RWPE1 (cell line): ENCODE data around the gene SH3RF3.

Source experiments
- CTCF ChIA-PET: fragments of 350-600 bp; sonication (Branson Sonifier 250); formaldehyde crosslinking; extraction: SDS; loops from one replicate; lab custom pipeline; 2021; lab: Yijun Ruan, JAX
- POLR2A ChIA-PET: fragments of 400-600 bp; formaldehyde crosslinking; extraction: SDS; loops from one replicate; lab custom pipeline; 2020; ENCODE audit warnings: antibody characterized with exemption; ENCODE audit not compliant: low non-redundant PET; lab: Yijun Ruan, JAX
- DNase-seq: peaks from one replicate; pipeline ENCODE4 v3.0.0; 2012; ENCODE audit warnings: low spot score
- H3K27ac ChIP-seq: fragments of 450-650 bp; 2 replicates; pipeline ENCODE4 v1.5.1; 2017
- TF ChIP-seq, protein P1 (sequence below): fragments of 450-650 bp; conservative IDR thresholded peaks from 2 replicates; pipeline ENCODE4 v1.5.1; 2017; ENCODE audit warnings: low read depth, mild to moderate bottlenecking

SH3RF3 gene

DNA sequence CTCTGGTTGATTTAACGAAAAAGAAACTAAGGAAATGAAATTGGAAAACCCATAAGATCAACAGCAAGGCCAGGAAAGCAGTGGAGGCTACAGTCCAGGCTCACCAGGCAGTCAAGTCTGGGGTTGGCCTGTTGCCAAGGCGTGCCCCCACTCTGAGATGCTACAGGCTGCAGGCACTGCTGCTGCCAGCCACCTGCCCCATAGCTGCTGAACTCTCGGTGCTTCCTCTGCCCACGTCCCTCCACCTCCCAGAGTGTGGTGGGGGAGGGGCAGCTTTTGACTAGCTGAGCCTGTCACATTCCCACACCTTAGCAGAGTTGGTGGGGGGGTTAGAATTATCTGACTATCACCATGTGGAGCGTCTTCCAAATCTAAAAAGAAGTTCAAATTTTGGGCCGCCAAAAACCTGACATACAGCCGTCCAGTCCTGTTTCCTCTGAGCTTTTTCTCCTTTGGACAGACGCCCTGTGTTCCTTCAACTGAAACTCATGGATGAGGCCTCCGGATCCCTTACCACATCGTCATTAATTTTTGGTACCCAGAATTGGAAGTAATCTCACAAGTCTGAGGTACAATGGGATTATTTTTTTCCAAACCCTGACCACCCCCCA is 3.9 kb upstream of the SH3RF3 start:
- TF ChIP-seq, protein P1, sequence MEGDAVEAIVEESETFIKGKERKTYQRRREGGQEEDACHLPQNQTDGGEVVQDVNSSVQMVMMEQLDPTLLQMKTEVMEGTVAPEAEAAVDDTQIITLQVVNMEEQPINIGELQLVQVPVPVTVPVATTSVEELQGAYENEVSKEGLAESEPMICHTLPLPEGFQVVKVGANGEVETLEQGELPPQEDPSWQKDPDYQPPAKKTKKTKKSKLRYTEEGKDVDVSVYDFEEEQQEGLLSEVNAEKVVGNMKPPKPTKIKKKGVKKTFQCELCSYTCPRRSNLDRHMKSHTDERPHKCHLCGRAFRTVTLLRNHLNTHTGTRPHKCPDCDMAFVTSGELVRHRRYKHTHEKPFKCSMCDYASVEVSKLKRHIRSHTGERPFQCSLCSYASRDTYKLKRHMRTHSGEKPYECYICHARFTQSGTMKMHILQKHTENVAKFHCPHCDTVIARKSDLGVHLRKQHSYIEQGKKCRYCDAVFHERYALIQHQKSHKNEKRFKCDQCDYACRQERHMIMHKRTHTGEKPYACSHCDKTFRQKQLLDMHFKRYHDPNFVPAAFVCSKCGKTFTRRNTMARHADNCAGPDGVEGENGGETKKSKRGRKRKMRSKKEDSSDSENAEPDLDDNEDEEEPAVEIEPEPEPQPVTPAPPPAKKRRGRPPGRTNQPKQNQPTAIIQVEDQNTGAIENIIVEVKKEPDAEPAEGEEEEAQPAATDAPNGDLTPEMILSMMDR: no peak
- POLR2A ChIA-PET: no interaction called here
- DNase-seq: peak; percentile 14
- H3K27ac ChIP-seq: peak overlapping the region; percentile 91
- CTCF ChIA-PET: interaction anchor here (2.1 kb wide), 1 partner anchor 385 kb away, joined by 13 read pairs; no protein-coding TSS in a partner anchor

DNA sequence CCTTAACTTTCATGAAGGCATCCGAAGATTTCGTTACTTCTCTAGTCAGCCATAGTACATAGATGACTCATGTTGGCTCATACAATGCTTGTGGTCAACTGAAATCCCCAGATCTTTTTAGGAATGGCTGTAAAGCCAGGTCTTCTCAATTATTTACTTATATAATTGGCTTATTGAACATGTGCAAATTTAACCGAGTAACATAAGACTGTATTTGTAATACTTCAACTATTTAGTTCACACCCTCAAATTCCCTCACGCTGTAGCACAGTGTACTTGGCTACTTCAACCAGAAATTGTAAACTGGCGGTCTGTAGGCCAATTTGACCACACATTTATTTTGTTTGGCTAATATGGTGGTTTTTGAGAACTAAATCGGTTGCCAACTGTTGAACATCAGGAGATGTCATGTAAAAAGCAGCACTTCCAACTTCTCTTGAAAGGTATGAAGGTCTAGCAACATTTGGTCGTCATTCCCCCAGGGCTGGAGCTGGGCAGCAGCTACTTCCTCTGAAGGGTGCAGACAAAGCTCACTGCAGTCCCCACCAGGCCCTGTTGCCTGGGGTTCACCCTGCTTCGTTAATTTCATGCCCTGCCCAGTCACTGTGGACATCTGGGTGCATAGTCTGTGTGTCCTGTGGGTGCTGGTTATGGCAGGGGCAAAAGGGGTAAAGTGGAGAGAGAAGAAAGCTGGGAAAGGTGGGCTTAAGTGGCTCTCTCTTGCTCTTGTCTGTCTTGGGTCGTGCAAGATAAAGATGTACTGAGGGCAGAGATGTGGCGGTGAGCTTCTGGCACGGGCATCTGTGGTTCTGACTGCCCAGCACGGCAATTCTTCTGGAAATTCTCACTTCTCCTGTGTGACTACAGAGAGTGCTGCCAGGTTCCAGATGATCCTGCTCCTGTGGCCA is 3.2 kb upstream of the SH3RF3 start:
- TF ChIP-seq, protein P1: no peak
- DNase-seq: peak; percentile 91
- POLR2A ChIA-PET: no interaction called here
- CTCF ChIA-PET: interaction anchor here (1.6 to 2.1 kb wide), 2 partner anchors 270 to 384 kb away, joined by 3 to 13 read pairs; no protein-coding TSS in a partner anchor
- H3K27ac ChIP-seq: peak overlapping the region; percentile 91

DNA sequence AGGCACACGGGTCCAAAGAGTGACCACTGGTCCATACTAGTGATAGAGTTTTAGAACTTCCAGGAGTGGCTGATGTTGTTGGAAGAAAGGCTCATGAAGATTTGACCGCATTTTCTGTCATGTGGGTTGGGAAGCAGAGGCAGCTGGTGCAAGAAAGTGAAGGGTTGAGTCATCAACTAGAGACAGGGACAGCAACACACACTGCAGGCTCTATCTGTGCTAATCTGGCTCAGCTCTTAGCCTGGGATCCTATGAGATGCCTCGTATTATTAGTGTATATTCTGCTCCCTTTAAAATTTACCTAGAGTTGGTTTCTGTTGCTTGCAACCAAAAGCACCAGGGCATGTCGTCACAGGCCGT is 2.5 kb upstream of the SH3RF3 start:
- TF ChIP-seq, protein P1: no peak
- peak overlapping the region; percentile 91 for H3K27ac ChIP-seq
- ChIA-PET CTCF (interaction anchor here (1.6 to 2.1 kb wide), 2 partner anchors 271 to 384 kb away, joined by 3 to 13 read pairs; no protein-coding TSS in a partner anchor), POLR2A (no interaction called here)
- DNase-seq: peak; percentile 63

DNA sequence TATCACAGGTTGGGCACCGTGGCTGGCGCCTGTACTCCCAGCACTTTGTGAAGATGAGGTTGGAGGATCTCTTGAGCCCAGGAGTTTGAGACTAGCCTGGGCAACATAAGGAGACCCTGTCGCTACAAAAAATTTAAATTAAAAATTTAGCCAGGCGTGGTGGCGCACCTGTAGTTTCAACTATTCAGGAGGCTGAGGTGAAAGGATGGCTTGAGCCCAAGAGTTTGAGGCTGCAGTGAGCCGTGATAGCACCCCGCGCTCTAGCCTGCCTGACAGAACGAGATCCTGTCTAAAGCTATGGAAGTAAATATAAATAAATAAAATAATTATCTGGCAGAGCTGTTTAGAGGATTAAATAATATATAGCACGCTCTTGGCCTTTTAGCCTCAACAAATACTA is 1.4 kb upstream of the SH3RF3 start:
- no peak for DNase-seq
- ChIA-PET CTCF (interaction anchor here (0.5 to 1.2 kb wide), 2 partner anchors 92 to 322 kb away, joined by 3 to 4 read pairs; no protein-coding TSS in a partner anchor), POLR2A (no interaction called here)

DNA sequence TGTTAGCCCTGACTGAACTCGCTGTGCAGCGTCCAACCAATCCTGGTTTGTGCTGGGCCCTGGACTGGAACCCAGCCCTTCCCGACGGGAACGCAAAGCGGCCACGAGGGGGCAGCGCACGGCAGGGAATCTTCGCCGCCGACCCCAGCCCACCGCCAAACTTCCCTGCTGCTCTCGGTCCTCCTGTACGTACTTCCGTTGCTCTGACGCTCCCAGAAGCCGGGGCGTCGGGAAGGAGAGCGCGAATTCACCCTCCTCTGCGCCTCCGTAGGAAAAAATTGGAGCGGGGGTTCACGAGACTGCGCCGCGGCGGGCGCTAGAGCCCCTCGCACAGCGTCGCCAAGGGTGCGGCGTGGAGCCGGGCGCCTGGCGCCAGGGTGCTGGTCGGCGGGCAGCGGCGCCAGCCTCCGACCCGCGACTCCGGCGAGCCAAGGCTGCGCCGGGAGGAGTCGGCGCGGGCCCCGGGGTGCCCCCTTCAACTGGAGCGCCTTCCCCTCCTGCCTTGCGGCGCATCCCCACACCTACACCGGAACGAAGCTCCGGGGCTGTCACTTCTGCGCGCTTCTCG is 873 bp upstream of the SH3RF3 start:
- peak overlapping the region; percentile 72 for H3K27ac ChIP-seq
- TF ChIP-seq, protein P1: peak; percentile 86
- ChIA-PET CTCF (interaction anchor here (0.7 to 1.2 kb wide), 7 partner anchors 27 to 395 kb away, joined by 3 to 5 read pairs (median 4); no protein-coding TSS in a partner anchor), POLR2A (no interaction called here)
- DNase-seq: peak; percentile 88

More for the DNA sequence above, 1.4 kb upstream of the SH3RF3 start:
- TF ChIP-seq, protein P1: no peak
- H3K27ac ChIP-seq: no peak overlapping the region
